PC-3 (cell line): ENCODE data around the gene HSPA1L. TPM values are rescaled to one million over a fixed set of nuclear protein-coding genes. Genes with fewer than 3 reads are reported as not detected.
A peak's percentile ranks its signal among the peaks of the same experiment; 100 is the strongest.
"Not testable (repeated sequence)": the region's sequence is repeated elsewhere in the genome, so short reads cannot be mapped to it uniquely, and the experiment has no call there.

Experiments used
- ATAC-seq: fragments of 200-7000 bp; cut with Tn5 transposase; 2 replicates; pipeline ENCODE4 v1.9.1; 2020; ENCODE audit warnings: mild to moderate bottlenecking, moderate library complexity
- BruUV-seq: library from RNA; stranded (reverse); fragments of 400-500 nt; replicated peaks from 2 replicates; lab custom pipeline; 2021; lab: Mats Ljungman, UMichigan
- CTCF ChIA-PET: fragments of 300-600 bp; sonication (Branson Sonifier 250); formaldehyde crosslinking; loops from one replicate; lab custom pipeline; 2022; ENCODE audit warnings: antibody characterized with exemption; lab: Charles Lee
- POLR2A ChIA-PET: fragments of 300-600 bp; sonication (Branson Sonifier 250); formaldehyde crosslinking; loops from one replicate; lab custom pipeline; 2022; ENCODE audit warnings: antibody characterized with exemption; ENCODE audit not compliant: unreplicated experiment; lab: Charles Lee
- DNase-seq: peaks from one replicate; pipeline ENCODE4 v3.0.0-alpha.2; 2015
- H2AFZ ChIP-seq: fragments of 300-600 bp; sonication (generic); 2 replicates; pipeline ENCODE4 v1.6.0; 2016; ENCODE audit warnings: antibody characterized with exemption, low read length
- H3F3A ChIP-seq: fragments of 300-600 bp; sonication (generic); one replicate; pipeline ENCODE4 v1.6.0; 2017; ENCODE audit warnings: antibody characterized with exemption, low read length, control low read depth, mild to moderate bottlenecking; ENCODE audit not compliant: unreplicated experiment
- H3K27ac ChIP-seq: fragments of 300-600 bp; sonication (generic); 2 replicates; pipeline ENCODE4 v1.5.1; 2016; ENCODE audit warnings: mild to moderate bottlenecking, low read length
- H3K27me3 ChIP-seq: fragments of 300-600 bp; sonication (generic); 2 replicates; pipeline ENCODE4 v1.6.1; 2016; ENCODE audit warnings: low read length, mixed read lengths
- H3K36me3 ChIP-seq: fragments of 300-600 bp; sonication (generic); 2 replicates; pipeline ENCODE4 v1.6.1; 2016; ENCODE audit warnings: low read depth, mixed run types, low read length, mixed read lengths
- H3K4me1 ChIP-seq: fragments of 300-600 bp; sonication (generic); 2 replicates; pipeline ENCODE4 v1.5.1; 2016; ENCODE audit warnings: low read length; ENCODE audit not compliant: insufficient read depth
- H3K4me2 ChIP-seq: fragments of 300-600 bp; sonication (generic); 2 replicates; pipeline ENCODE4 v1.6.0; 2016; ENCODE audit warnings: low read length
- H3K4me3 ChIP-seq: fragments of 300-600 bp; sonication (generic); 2 replicates; pipeline ENCODE4 v1.5.1; 2016; ENCODE audit warnings: mild to moderate bottlenecking, low read length, mixed read lengths
- H3K79me2 ChIP-seq: fragments of 300-600 bp; sonication (generic); 2 replicates; pipeline ENCODE4 v1.6.1; 2017; ENCODE audit warnings: low read length, mixed read lengths
- H3K9ac ChIP-seq: fragments of 300-600 bp; sonication (generic); 2 replicates; pipeline ENCODE4 v1.6.0; 2016; ENCODE audit warnings: mild to moderate bottlenecking, low read length
- H3K9me2 ChIP-seq: fragments of 300-600 bp; sonication (generic); replicated peaks from 2 replicates; pipeline ENCODE4 v1.6.1; 2016; ENCODE audit warnings: mixed run types, low read length, mixed read lengths
- H3K9me3 ChIP-seq: fragments of 300-600 bp; sonication (generic); 2 replicates; pipeline ENCODE4 v1.6.1; 2016; ENCODE audit warnings: low read length, mixed read lengths
- H4K20me1 ChIP-seq: fragments of 300-600 bp; sonication (generic); 2 replicates; pipeline ENCODE4 v1.6.1; 2016; ENCODE audit warnings: low read length, mixed read lengths
- CTCF ChIP-seq: fragments of 300-600 bp; sonication (generic); conservative IDR thresholded peaks from 2 replicates; pipeline ENCODE4 v1.5.1; 2017; ENCODE audit warnings: antibody characterized with exemption, low read depth, mild to moderate bottlenecking, low read length
- EZH2 ChIP-seq: fragments of 300-600 bp; sonication (generic); IDR thresholded peaks from one replicate; pipeline ENCODE4 v1.6.1; 2017; ENCODE audit warnings: antibody characterized with exemption, mild to moderate bottlenecking, low read length; ENCODE audit not compliant: unreplicated experiment
- EZH2phosphoT487 ChIP-seq: fragments of 300-600 bp; sonication (generic); IDR thresholded peaks from 2 replicates; pipeline ENCODE4 v1.6.1; 2018; ENCODE audit warnings: mild to moderate bottlenecking, antibody characterized with exemption, low read length, borderline replicate concordance
- intact Hi-C: fragments of 100-400 bp; cut with micrococcal nuclease; formaldehyde crosslinking; loops from 2 replicates; pipeline ENCODE4 v1.9.0; 2023
- total RNA-seq: library from RNA; depleted of rRNA; stranded (reverse); fragments of >200 nt; gene quantifications from 2 replicates; pipeline ENCODE4 v1.2.3, GENCODE V29; 2014

The HSPA1L gene
- total RNA-seq, 1 experiment from 2014 or later: 0.26 TPM

GRCh38 chr6:31817133-31817928 lies 2.2 kb upstream of the HSPA1L start:
- peaks cover 29% of the 10 kb centered on the region for H4K20me1 ChIP-seq
- H3K4me2 ChIP-seq: peak overlapping the region; percentile 91
- POLR2A ChIA-PET: interaction anchor here (1.4 kb wide), 1 partner anchor 10 kb away, joined by 11 read pairs; the partner anchor contains the start of gene HSPA1B
- H3K9ac ChIP-seq: peak overlapping the region; percentile 22
- H3K9me2 ChIP-seq, CTCF ChIA-PET, H3F3A ChIP-seq, DNase-seq, H3K27ac ChIP-seq, H3K36me3 ChIP-seq, H3K27me3 ChIP-seq, H2AFZ ChIP-seq, ATAC-seq, H3K9me3 ChIP-seq: not testable (repeated sequence)
- TSS peak; percentile 18 for BruUV-seq
- peaks cover 55% of the 10 kb centered on the region for H3K79me2 ChIP-seq
- peaks cover 37% of the 10 kb centered on the region for H3K4me1 ChIP-seq
- H3K4me3 ChIP-seq: peak overlapping the region; percentile 80
- intact Hi-C loops: loop anchor here (5.0 kb wide), 1 partner anchor 80 kb away; the partner anchor contains the start of gene CLIC1
- peak; percentile 33; the same call in 1 of the 2 replicates for TF ChIP-seq CTCF

- TF ChIP-seq EZH2phosphoT487: no peak
- no peak for TF ChIP-seq EZH2
- TF ChIP-seq CTCF: no peak
- peak; percentile 96 for DNase-seq
- Histone ChIP-seq H3K27ac (peak overlapping the region; percentile 84), H2AFZ (peak overlapping the region; percentile 65), H3K4me2 (peak overlapping the region; percentile 89), H3K9me2 (no peaks in the 10 kb centered on the region), H3K9me3 (no peaks in the 10 kb centered on the region), H3K79me2 (peaks cover 36% of the 10 kb centered on the region), H3K27me3 (no peaks in the 10 kb centered on the region), H3K4me1 (peaks cover 16% of the 10 kb centered on the region), H4K20me1 (peaks cover 20% of the 10 kb centered on the region), H3K4me3 (peak overlapping the region; percentile 87), H3K36me3 (no peaks in the 10 kb centered on the region), H3F3A (no peaks in the 10 kb centered on the region), H3K9ac (peak overlapping the region; percentile 55)
- ChIA-PET CTCF (interaction anchor here (0.6 to 1.0 kb wide), 5 partner anchors 8 to 20 kb away, joined by 3 to 7 read pairs (median 4); partner anchors contain the start of gene LSM2), POLR2A (interaction anchor here (0.5 to 1.8 kb wide), 15 partner anchors 8 to 1500 kb away, joined by 3 to 54 read pairs (median 5); partner anchors contain the start of genes GPANK1, HSPA1B, LSM2 and NEU1)
- no TSS peak for BruUV-seq
- intact Hi-C loops: loop anchor here (2.0 to 5.0 kb wide), 3 partner anchors 20 to 77 kb away; partner anchors contain the start of genes CLIC1 and VARS1
- peak; percentile 69 for ATAC-seq
These were observed 432 bp downstream of the HSPA1L start for GRCh38 chr6:31814677-31815024.

GRCh38 chr6:31813465-31813849 lies 1.6 kb downstream of the HSPA1L start:
- no peak overlapping the region for H2AFZ ChIP-seq
- intact Hi-C loops: no loop called here
- peaks cover 24% of the 10 kb centered on the region for H3K79me2 ChIP-seq
- ChIA-PET POLR2A (interaction anchor here (1.0 kb wide), 1 partner anchor 149 kb away, joined by 6 read pairs; the partner anchor contains the start of gene GPANK1), CTCF (interaction anchor here (1.2 kb wide), 1 partner anchor 40 kb away, joined by 3 read pairs; no protein-coding TSS in a partner anchor)
- TF ChIP-seq CTCF: no peak
- no peak for TF ChIP-seq EZH2phosphoT487
- TF ChIP-seq EZH2: no peak
- BruUV-seq: no TSS peak
- no peaks in the 10 kb centered on the region for H3K9me3 ChIP-seq
- ATAC-seq (no peak), DNase-seq (no peak)
- no peak overlapping the region for H3K9ac ChIP-seq
- peaks cover 8% of the 10 kb centered on the region for H3K4me1 ChIP-seq
- H4K20me1 ChIP-seq: peaks cover 12% of the 10 kb centered on the region
- no peak overlapping the region for H3K27ac ChIP-seq
- no peaks in the 10 kb centered on the region for H3F3A ChIP-seq
- no peaks in the 10 kb centered on the region for H3K9me2 ChIP-seq
- H3K36me3 ChIP-seq: no peaks in the 10 kb centered on the region
- H3K27me3 ChIP-seq: no peaks in the 10 kb centered on the region
- peak overlapping the region; percentile 71 for H3K4me2 ChIP-seq
- H3K4me3 ChIP-seq: 0 out of 2 replicates have a peak overlapping the region, but pooled peaks have one; percentile 44
